CD4-positive, alpha-beta T cell treated with Interleukin-1 beta for 1 hour (primary cell): Measurements from ENCODE around the gene ATP7A.
"Not testable (repeated sequence)": the region's sequence is repeated elsewhere in the genome, so short reads cannot be mapped to it uniquely, and the experiment has no call there.

Experiments
- DNase-seq, 2 donors: peaks; one replicate each; pipeline ENCODE4 v3.0.0-alpha.2; 2020 to 2022

ATP7A gene

GRCh38 chrX:78042601-78043000, 132.1 kb downstream of the ATP7A start:
- no peak for DNase-seq

GRCh38 chrX:78046362-78046761, 135.9 kb downstream of the ATP7A start:
- DNase-seq: no peak

- no peak for DNase-seq
Measured at GRCh38 chrX:78048052-78048451, 137.6 kb downstream of the ATP7A start.

- DNase-seq: no peak
Measured at GRCh38 chrX:78063687-78064086, 153.2 kb downstream of the ATP7A start.

- DNase-seq: no peak
Measured at GRCh38 chrX:78064152-78064551, 153.7 kb downstream of the ATP7A start.

- DNase-seq: not testable (repeated sequence)
Measured at GRCh38 chrX:78064698-78065601, 154.5 kb downstream of the ATP7A start.

- no peak for DNase-seq
Measured at GRCh38 chrX:78066110-78066509, 155.6 kb downstream of the ATP7A start.

GRCh38 chrX:78071331-78071730, 160.8 kb downstream of the ATP7A start:
- DNase-seq: no peak

GRCh38 chrX:78073147-78074077, 162.9 kb downstream of the ATP7A start:
- DNase-seq: peak; percentile 26 to 54

GRCh38 chrX:78074088-78074487, 163.6 kb downstream of the ATP7A start:
- no peak for DNase-seq

- DNase-seq: no peak
Measured at GRCh38 chrX:78075787-78076389, 165.4 kb downstream of the ATP7A start.

- DNase-seq: not testable (repeated sequence)
Measured at GRCh38 chrX:78081413-78081812, 170.9 kb downstream of the ATP7A start.

GRCh38 chrX:78092296-78092695, 181.8 kb downstream of the ATP7A start:
- DNase-seq: no peak

- DNase-seq: no peak
Measured at GRCh38 chrX:78098108-78098507, 187.6 kb downstream of the ATP7A start.
